HepG2 (cell line): Measurements from ENCODE around the gene PCBP2. TPM values are rescaled to one million over a fixed set of nuclear protein-coding genes. Genes with fewer than 3 reads are reported as not detected.

Experiments used
- ARNT2 ChIP-seq: sonication (generic); formaldehyde crosslinking; IDR thresholded peaks from 2 replicates; pipeline ENCODE4 v1.8.0; 2022; ENCODE audit warnings: mild to moderate bottlenecking, low read depth, missing genetic modification reagents, moderate library complexity
- CAMTA2 ChIP-seq: sonication (generic); formaldehyde crosslinking; IDR thresholded peaks from 2 replicates; pipeline ENCODE4 v1.4.0; 2020; ENCODE audit warnings: mild to moderate bottlenecking, missing genetic modification reagents, borderline replicate concordance
- E2F2 ChIP-seq: sonication (generic); formaldehyde crosslinking; IDR thresholded peaks from 2 replicates; pipeline ENCODE4 v1.4.0; 2020; ENCODE audit warnings: missing genetic modification reagents, borderline replicate concordance
- HCFC1 ChIP-seq: fragments of 150-350 bp; IDR thresholded peaks from 2 replicates; pipeline ENCODE4 v1.6.1; 2014; ENCODE audit warnings: low read depth, low read length
- HDAC1 ChIP-seq: sonication (generic); formaldehyde crosslinking; IDR thresholded peaks from 2 replicates; pipeline ENCODE4 v1.5.1; 2020; ENCODE audit warnings: mild to moderate bottlenecking, missing genetic modification reagents
- JDP2 ChIP-seq: sonication (generic); formaldehyde crosslinking; IDR thresholded peaks from 2 replicates; pipeline ENCODE4 v1.8.1; 2022; ENCODE audit warnings: missing genetic modification reagents, borderline replicate concordance
- KDM2A ChIP-seq: sonication (generic); formaldehyde crosslinking; IDR thresholded peaks from 2 replicates; pipeline ENCODE4 v1.4.0; 2020; ENCODE audit warnings: low read depth, missing genetic modification reagents, borderline replicate concordance
- KLF13 ChIP-seq: sonication (generic); formaldehyde crosslinking; IDR thresholded peaks from 2 replicates; pipeline ENCODE4 v1.4.0; 2020; ENCODE audit warnings: mild to moderate bottlenecking, missing genetic modification reagents
- MZF1 ChIP-seq: sonication (generic); formaldehyde crosslinking; IDR thresholded peaks from 2 replicates; pipeline ENCODE4 v1.8.1; 2023; ENCODE audit warnings: mild to moderate bottlenecking, missing genetic modification reagents, borderline replicate concordance
- NRL ChIP-seq: sonication (generic); formaldehyde crosslinking; IDR thresholded peaks from 2 replicates; pipeline ENCODE4 v1.5.0; 2020; ENCODE audit warnings: missing genetic modification reagents, mild to moderate bottlenecking, moderate library complexity, borderline replicate concordance
- PAF1 ChIP-seq: IDR thresholded peaks from 2 replicates; pipeline ENCODE4 v1.6.1; 2016; ENCODE audit warnings: missing genetic modification reagents, missing compliant biosample characterization
- PPARG ChIP-seq: conservative IDR thresholded peaks from 2 replicates; pipeline ENCODE4 v1.6.1; 2016; ENCODE audit warnings: missing biosample characterization, missing genetic modification reagents
- REPIN1 ChIP-seq: sonication (generic); formaldehyde crosslinking; IDR thresholded peaks from 2 replicates; pipeline ENCODE4 v1.8.0; 2022; ENCODE audit warnings: missing genetic modification reagents, low read depth, mild to moderate bottlenecking, borderline replicate concordance
- RFX3 ChIP-seq: IDR thresholded peaks from 2 replicates; pipeline ENCODE4 v1.6.1; 2016; ENCODE audit warnings: missing biosample characterization, missing genetic modification reagents
- ZNF234 ChIP-seq: sonication (generic); formaldehyde crosslinking; conservative IDR thresholded peaks from 2 replicates; pipeline ENCODE4 v1.5.1; 2020; ENCODE audit warnings: mild to moderate bottlenecking, missing genetic modification reagents
- ZNF275 ChIP-seq: sonication (generic); formaldehyde crosslinking; IDR thresholded peaks from 2 replicates; pipeline ENCODE4 v1.8.0; 2022; ENCODE audit warnings: missing genetic modification reagents, mild to moderate bottlenecking, inconsistent platforms, borderline replicate concordance
- ZNF891 ChIP-seq: sonication (generic); formaldehyde crosslinking; IDR thresholded peaks from 2 replicates; pipeline ENCODE4 v1.5.0; 2020; ENCODE audit warnings: mild to moderate bottlenecking, missing genetic modification reagents
- polyA plus RNA-seq, 8 experiments: library from polyadenylated mRNA; depleted of rRNA in 3 of 8; stranded (reverse) in 7 of 8; unstranded in 1 of 8; fragments of >200 nt; fragmentation: Illumina TruSeq in 4 of 8; extraction: Trizol in 4 of 8; gene quantifications; 2 replicates each; pipeline versions ENCODE4 v1.2.1 to v1.2.3, GENCODE V29; 2011 to 2016; ENCODE audit warnings: low read depth in 4 of 8, missing spikeins in 1 of 8, mixed read lengths in 1 of 8; ENCODE audit not compliant: insufficient read depth in 1 of 8
- total RNA-seq, 5 experiments: library from RNA; depleted of rRNA; stranded (reverse); fragments of >200 nt; fragmentation: Illumina TruSeq; extraction: Trizol; gene quantifications; 2 replicates each; pipeline ENCODE4 v1.2.3, GENCODE V29; 2016; ENCODE audit warnings: low read depth in 1 of 5
- TF ChIP-seq, protein P1 (sequence below), 2 experiments: sonication (generic) in 1 of 2; formaldehyde crosslinking in 1 of 2; IDR thresholded peaks; 2 replicates each; pipeline versions ENCODE4 v1.4.0 to v1.6.1; 2018 to 2020; ENCODE audit warnings: missing genetic modification reagents in 2 of 2, borderline replicate concordance in 1 of 2, low read depth in 1 of 2, mild to moderate bottlenecking in 1 of 2, missing biosample characterization in 1 of 2
- TF ChIP-seq, protein P2 (sequence below): IDR thresholded peaks from 2 replicates; pipeline ENCODE4 v1.6.1; 2016; ENCODE audit warnings: missing compliant biosample characterization, missing genetic modification reagents, borderline replicate concordance

Gene PCBP2
- total and polyA plus RNA-seq, 2 of the 13 experiments (the other 11 are each of a cell fraction or from before 2014, with no cell fraction given) = 154 to 345 TPM

- TF ChIP-seq, protein P1, sequence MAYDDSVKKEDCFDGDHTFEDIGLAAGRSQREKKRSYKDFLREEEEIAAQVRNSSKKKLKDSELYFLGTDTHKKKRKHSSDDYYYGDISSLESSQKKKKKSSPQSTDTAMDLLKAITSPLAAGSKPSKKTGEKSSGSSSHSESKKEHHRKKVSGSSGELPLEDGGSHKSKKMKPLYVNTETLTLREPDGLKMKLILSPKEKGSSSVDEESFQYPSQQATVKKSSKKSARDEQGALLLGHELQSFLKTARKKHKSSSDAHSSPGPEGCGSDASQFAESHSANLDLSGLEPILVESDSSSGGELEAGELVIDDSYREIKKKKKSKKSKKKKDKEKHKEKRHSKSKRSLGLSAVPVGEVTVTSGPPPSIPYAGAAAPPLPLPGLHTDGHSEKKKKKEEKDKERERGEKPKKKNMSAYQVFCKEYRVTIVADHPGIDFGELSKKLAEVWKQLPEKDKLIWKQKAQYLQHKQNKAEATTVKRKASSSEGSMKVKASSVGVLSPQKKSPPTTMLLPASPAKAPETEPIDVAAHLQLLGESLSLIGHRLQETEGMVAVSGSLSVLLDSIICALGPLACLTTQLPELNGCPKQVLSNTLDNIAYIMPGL (CRISPR knock-in tag; IDR thresholded peaks at IDR 0.05; ENCODE audit: borderline replicate concordance in 1 of 2, low read depth in 1 of 2) = peak in 1 of 2 experiments; percentile 86; a peak in 3 of 4 replicates
- no peak for TF ChIP-seq RFX3 (CRISPR knock-in tag)
- TF ChIP-seq ZNF891 (CRISPR knock-in tag) = peak; percentile 66; the same call in 1 of the 2 replicates
- TF ChIP-seq JDP2 (CRISPR knock-in tag) = no peak; the same call in 1 of the 2 replicates
- TF ChIP-seq HDAC1 (CRISPR knock-in tag) = peak; percentile 46
- TF ChIP-seq REPIN1 = peak; percentile 55; the same call in 1 of the 2 replicates
- TF ChIP-seq PPARG (CRISPR knock-in tag) = no peak
- TF ChIP-seq ARNT2 (CRISPR knock-in tag) = peak; percentile 55; the same call in 1 of the 2 replicates
- TF ChIP-seq KLF13 (CRISPR knock-in tag) = no peak
- no peak for TF ChIP-seq CAMTA2 (CRISPR knock-in tag)
- TF ChIP-seq NRL (CRISPR knock-in tag) = peak; percentile 43; the same call in 1 of the 2 replicates
- no peak for TF ChIP-seq HCFC1
- no peak for TF ChIP-seq KDM2A (CRISPR knock-in tag)
- TF ChIP-seq ZNF234 (CRISPR knock-in tag) = no peak
- peak; percentile 62; the same call in 1 of the 2 replicates for TF ChIP-seq E2F2
- TF ChIP-seq, protein P2, sequence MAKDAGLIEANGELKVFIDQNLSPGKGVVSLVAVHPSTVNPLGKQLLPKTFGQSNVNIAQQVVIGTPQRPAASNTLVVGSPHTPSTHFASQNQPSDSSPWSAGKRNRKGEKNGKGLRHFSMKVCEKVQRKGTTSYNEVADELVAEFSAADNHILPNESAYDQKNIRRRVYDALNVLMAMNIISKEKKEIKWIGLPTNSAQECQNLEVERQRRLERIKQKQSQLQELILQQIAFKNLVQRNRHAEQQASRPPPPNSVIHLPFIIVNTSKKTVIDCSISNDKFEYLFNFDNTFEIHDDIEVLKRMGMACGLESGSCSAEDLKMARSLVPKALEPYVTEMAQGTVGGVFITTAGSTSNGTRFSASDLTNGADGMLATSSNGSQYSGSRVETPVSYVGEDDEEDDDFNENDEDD = peak; percentile 49; the same call in 1 of the 2 replicates
- TF ChIP-seq MZF1 (CRISPR knock-in tag) = no peak
- TF ChIP-seq PAF1 (CRISPR knock-in tag) = 0 out of 2 replicates have a peak, but pooled peaks have one; percentile 63
- TF ChIP-seq ZNF275 (CRISPR knock-in tag) = no peak
These were observed 516 bp downstream of the PCBP2 start (continued) for GRCh38 chr12:53452159-53453077.
